Measurements from ENCODE around the gene LIMCH1.

Gene LIMCH1

DNA sequence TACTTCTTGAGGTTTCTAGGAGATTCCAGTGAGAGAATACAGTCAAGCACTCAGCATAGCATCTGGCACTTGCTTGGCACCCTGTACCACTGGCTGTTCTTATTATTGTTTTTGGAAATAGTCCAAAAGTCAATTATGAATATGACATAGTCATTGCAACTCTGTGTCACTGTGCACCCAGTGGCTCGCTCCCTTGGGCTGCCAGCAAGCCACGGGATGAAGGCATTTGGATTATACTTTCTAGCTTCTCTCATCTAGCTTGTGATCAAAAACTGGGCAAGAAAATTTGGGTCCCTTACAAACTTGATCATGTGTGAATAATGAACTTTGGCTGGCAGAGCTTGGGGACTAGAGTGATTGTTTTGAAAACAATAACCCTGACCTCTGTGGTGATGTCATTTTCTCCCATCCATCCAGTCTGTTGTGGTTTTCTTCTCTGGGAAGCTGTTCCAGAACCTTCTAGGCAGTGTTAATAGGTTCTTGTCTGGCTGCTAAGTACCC, 32.7 kb upstream of the LIMCH1 start:
- TF ChIP-seq MYC (IDR thresholded peaks at IDR 0.05; ENCODE audit: low read depth, low read length) (no peak), MAX (IDR thresholded peaks at IDR 0.05; ENCODE audit: low read depth, low read length) (no peak), CTCF (IDR thresholded peaks at IDR 0.05; ENCODE audit: low read depth, low read length) (no peak), POLR2A (IDR thresholded peaks at IDR 0.05; ENCODE audit: extremely low read depth, insufficient read length) (no peak)
- DNase-seq (ENCODE audit: low read depth), result no peak
- no peak overlapping the region for H3K4me3 ChIP-seq (ENCODE audit: low read depth, low read length)

DNA sequence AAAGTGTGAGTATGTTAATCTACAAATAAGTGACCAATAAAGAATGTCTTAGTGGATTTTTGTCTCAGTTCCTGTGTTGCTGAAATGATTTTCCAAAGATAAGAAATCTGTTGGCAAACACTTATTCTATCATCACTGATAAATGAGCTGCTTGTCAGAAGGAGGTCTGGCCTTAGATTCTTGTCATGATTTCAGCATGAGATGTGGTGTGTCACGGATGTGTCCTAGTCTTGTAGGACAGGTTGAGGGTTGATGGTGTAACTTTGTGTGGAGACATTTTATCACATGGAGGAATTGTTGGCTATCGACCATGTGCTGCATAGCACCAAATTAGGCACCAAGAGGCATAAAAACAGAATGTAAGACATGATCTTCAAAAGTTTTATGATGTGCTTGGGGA, 31.8 kb upstream of the LIMCH1 start:
- TF ChIP-seq CTCF (IDR thresholded peaks at IDR 0.05; ENCODE audit: low read depth, low read length) (no peak), MAX (IDR thresholded peaks at IDR 0.05; ENCODE audit: low read depth, low read length) (no peak), POLR2A (IDR thresholded peaks at IDR 0.05; ENCODE audit: extremely low read depth, insufficient read length) (no peak), MYC (IDR thresholded peaks at IDR 0.05; ENCODE audit: low read depth, low read length) (no peak)
- no peak overlapping the region for H3K4me3 ChIP-seq (ENCODE audit: low read depth, low read length)
- DNase-seq (ENCODE audit: low read depth), result no peak

- no peak for DNase-seq (ENCODE audit: low read depth)
- TF ChIP-seq CTCF (IDR thresholded peaks at IDR 0.05; ENCODE audit: low read depth, low read length) (no peak), MYC (IDR thresholded peaks at IDR 0.05; ENCODE audit: low read depth, low read length) (no peak)
- no peak overlapping the region for H3K4me3 ChIP-seq (ENCODE audit: low read depth, low read length)
Observed at GRCh38 chr4:41507291-41507947, 30.5 kb upstream of the LIMCH1 start.

- DNase-seq (ENCODE audit: low read depth), result no peak
- TF ChIP-seq POLR2A (IDR thresholded peaks at IDR 0.05; ENCODE audit: extremely low read depth, insufficient read length), result no peak
- H3K4me3 ChIP-seq (ENCODE audit: low read depth, low read length), result no peak overlapping the region
Observed at GRCh38 chr4:41509451-41509866, 28.5 kb upstream of the LIMCH1 start.

GRCh38 chr4:41510179-41510578, 27.8 kb upstream of the LIMCH1 start:
- no peak for TF ChIP-seq CTCF (IDR thresholded peaks at IDR 0.05; ENCODE audit: low read depth, low read length)
- no peak for TF ChIP-seq MYC (IDR thresholded peaks at IDR 0.05; ENCODE audit: low read depth, low read length)
- no peak for TF ChIP-seq POLR2A (IDR thresholded peaks at IDR 0.05; ENCODE audit: extremely low read depth, insufficient read length)
- no peak for TF ChIP-seq MAX (IDR thresholded peaks at IDR 0.05; ENCODE audit: low read depth, low read length)
- no peak for DNase-seq (ENCODE audit: low read depth)

DNA sequence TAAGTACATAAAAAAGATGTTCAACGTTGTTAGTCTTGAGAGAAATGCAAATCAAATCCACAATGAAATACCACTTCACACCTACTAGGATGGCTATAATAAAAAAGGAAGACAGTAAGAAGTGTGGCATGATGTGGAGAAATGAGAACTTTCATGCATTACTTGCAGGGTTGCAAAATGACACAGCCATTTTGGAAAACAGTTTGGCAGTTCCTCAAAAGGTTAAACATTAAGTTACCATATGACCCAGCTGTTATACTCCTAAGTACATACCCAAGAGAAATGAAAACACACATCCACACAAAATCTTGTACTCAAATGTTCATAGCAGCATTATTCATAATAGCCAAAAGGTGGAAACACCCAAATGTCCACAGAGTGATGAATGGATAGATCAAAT, 25.8 kb upstream of the LIMCH1 start:
- TF ChIP-seq CTCF (IDR thresholded peaks at IDR 0.05; ENCODE audit: low read depth, low read length), result no peak
- TF ChIP-seq POLR2A (IDR thresholded peaks at IDR 0.05; ENCODE audit: extremely low read depth, insufficient read length), result no peak
- TF ChIP-seq MYC (IDR thresholded peaks at IDR 0.05; ENCODE audit: low read depth, low read length), result no peak
- no peak for TF ChIP-seq MAX (IDR thresholded peaks at IDR 0.05; ENCODE audit: low read depth, low read length)
- peak; percentile 23 for DNase-seq (ENCODE audit: low read depth)
- no peak overlapping the region for H3K4me3 ChIP-seq (ENCODE audit: low read depth, low read length)

More at GRCh38 chr4:41510179-41510578, 27.8 kb upstream of the LIMCH1 start:
- no peak overlapping the region for H3K4me3 ChIP-seq (ENCODE audit: low read depth, low read length)

Data from NB4 (cell line).